ENCODE results near the gene CMSS1. TPM values are rescaled to one million over a fixed set of nuclear protein-coding genes. Genes with fewer than 3 reads are reported as not detected.

Gene CMSS1
- total RNA-seq, 4 donors from 2014 or later: 11.2 to 16.3 (median 14.1) TPM

- H3K27ac ChIP-seq (replicated peaks in 1 of 4): no peak overlapping the region
These were observed 367.4 kb downstream of the CMSS1 start for GRCh38 chr3:100184948-100185570.

GRCh38 chr3:100185847-100186246 is 368.2 kb downstream of the CMSS1 start:
- H3K27ac ChIP-seq (replicated peaks in 1 of 4): no peak overlapping the region

More at GRCh38 chr3:100184948-100185570, 367.4 kb downstream of the CMSS1 start:
- Histone ChIP-seq H3K36me3 (peaks cover 0 to 1% (median 0%) of the 10 kb centered on the region in 4 donors), H3K4me1 (peaks cover 19 to 28% (median 21%) of the 10 kb centered on the region in 4 donors), H3K27me3 (no peaks in the 10 kb centered on the region), H3K9me3 (peaks cover 0 to 2% (median under 1%) of the 10 kb centered on the region in 4 donors), H3K4me3 (no peak overlapping the region)
- intact Hi-C loops (cut with DNase I): no loop called here
- TF ChIP-seq POLR2A (IDR thresholded peaks at IDR 0.05; ENCODE audit: low read depth) (no peak), CTCF (IDR thresholded peaks at IDR 0.05) (no peak), EP300 (IDR thresholded peaks at IDR 0.05) (no peak), POLR2AphosphoS5 (IDR thresholded peaks at IDR 0.05) (no peak)
- DNase-seq (ENCODE audit: extremely low spot score): no peak
- WGBS: 46% methylated on average over 2 of the region's 2 CpGs

GRCh38 chr3:100189444-100189964 is 371.8 kb downstream of the CMSS1 start:
- intact Hi-C loops (cut with DNase I): no loop called here
- Histone ChIP-seq H3K4me3 (no peak overlapping the region), H3K27ac (replicated peaks in 1 of 4) (no peak overlapping the region)

More at GRCh38 chr3:100185847-100186246, 368.2 kb downstream of the CMSS1 start:
- WGBS: 84% methylated on average over 5 of the region's 5 CpGs
- intact Hi-C loops (cut with DNase I): no loop called here
- H3K4me3 ChIP-seq: no peak overlapping the region
- DNase-seq (ENCODE audit: extremely low spot score): no peak
- H3K36me3 ChIP-seq: no peaks in the 10 kb centered on the region
- TF ChIP-seq EP300 (IDR thresholded peaks at IDR 0.05) (no peak), POLR2A (IDR thresholded peaks at IDR 0.05; ENCODE audit: low read depth) (no peak), POLR2AphosphoS5 (IDR thresholded peaks at IDR 0.05) (no peak), CTCF (IDR thresholded peaks at IDR 0.05) (no peak)
- H3K4me1 ChIP-seq: peaks cover 19 to 28% (median 21%) of the 10 kb centered on the region in 4 donors
- no peaks in the 10 kb centered on the region for H3K27me3 ChIP-seq
- H3K9me3 ChIP-seq: no peaks in the 10 kb centered on the region

GRCh38 chr3:100195375-100195774 is 377.7 kb downstream of the CMSS1 start:
- Histone ChIP-seq H3K9me3 (no peaks in the 10 kb centered on the region), H3K36me3 (no peaks in the 10 kb centered on the region), H3K4me3 (no peak overlapping the region), H3K4me1 (no peaks in the 10 kb centered on the region), H3K27me3 (no peaks in the 10 kb centered on the region), H3K27ac (replicated peaks in 1 of 4) (no peak overlapping the region)
- no peak for DNase-seq (ENCODE audit: extremely low spot score)
- intact Hi-C loops (cut with DNase I): no loop called here
- TF ChIP-seq POLR2AphosphoS5 (IDR thresholded peaks at IDR 0.05) (no peak), CTCF (IDR thresholded peaks at IDR 0.05) (no peak), POLR2A (IDR thresholded peaks at IDR 0.05; ENCODE audit: low read depth) (no peak), EP300 (IDR thresholded peaks at IDR 0.05) (no peak)
- WGBS: 95% methylated on average over 5 of the region's 5 CpGs

More at GRCh38 chr3:100189444-100189964, 371.8 kb downstream of the CMSS1 start:
- DNase-seq (ENCODE audit: extremely low spot score): peak; percentile 47
- Histone ChIP-seq H3K4me1 (peaks cover 17 to 24% (median 19%) of the 10 kb centered on the region in 4 donors), H3K27me3 (no peaks in the 10 kb centered on the region), H3K9me3 (no peaks in the 10 kb centered on the region), H3K36me3 (no peaks in the 10 kb centered on the region)
- no peak for TF ChIP-seq CTCF (IDR thresholded peaks at IDR 0.05)
- WGBS: 77% methylated on average over 3 of the region's 4 CpGs

All from esophagus muscularis mucosa (tissue), 4 donors.